Subcutaneous abdominal adipose tissue (tissue), 5 donors: ENCODE results near the gene CASQ2.

Experiments used
- H3K27ac ChIP-seq: one replicate; pipeline ENCODE4 v1.7.0; 2013; ENCODE audit warnings: low read depth, mild to moderate bottlenecking, inconsistent platforms, low read length, moderate library complexity
- H3K27me3 ChIP-seq, 5 donors: one replicate each; pipeline ENCODE4 v1.7.0; 2013; ENCODE audit warnings: low read length in 5 of 5, inconsistent platforms in 1 of 5; ENCODE audit not compliant: control insufficient read depth in 5 of 5, insufficient read depth in 4 of 5
- H3K36me3 ChIP-seq, 5 donors: one replicate each; pipeline ENCODE4 v1.7.0; 2013; ENCODE audit warnings: low read length in 5 of 5; ENCODE audit not compliant: control insufficient read depth in 5 of 5, insufficient read depth in 5 of 5
- H3K4me1 ChIP-seq, 5 donors: one replicate each; pipeline ENCODE4 v1.7.0; 2013; ENCODE audit warnings: low read length in 5 of 5, mild to moderate bottlenecking in 3 of 5, moderate library complexity in 1 of 5; ENCODE audit not compliant: control insufficient read depth in 5 of 5, insufficient read depth in 5 of 5
- H3K4me3 ChIP-seq, 5 donors: one replicate each; pipeline ENCODE4 v1.7.0; 2013; ENCODE audit warnings: low read length in 5 of 5, low read depth in 1 of 5
- H3K9ac ChIP-seq, 5 donors: one replicate each; pipeline ENCODE4 v1.7.0; 2013; ENCODE audit warnings: low read length in 5 of 5, mild to moderate bottlenecking in 4 of 5, moderate library complexity in 3 of 5
- H3K9me3 ChIP-seq, 5 donors: one replicate each; pipeline ENCODE4 v1.7.0; 2013; ENCODE audit warnings: low read length in 5 of 5; ENCODE audit not compliant: control insufficient read depth in 5 of 5
- donor health status: healthy.
- donor health status: healthy.
- donor health status: healthy.
- donor health status: healthy.
- donor health status: healthy.

The CASQ2 gene

DNA sequence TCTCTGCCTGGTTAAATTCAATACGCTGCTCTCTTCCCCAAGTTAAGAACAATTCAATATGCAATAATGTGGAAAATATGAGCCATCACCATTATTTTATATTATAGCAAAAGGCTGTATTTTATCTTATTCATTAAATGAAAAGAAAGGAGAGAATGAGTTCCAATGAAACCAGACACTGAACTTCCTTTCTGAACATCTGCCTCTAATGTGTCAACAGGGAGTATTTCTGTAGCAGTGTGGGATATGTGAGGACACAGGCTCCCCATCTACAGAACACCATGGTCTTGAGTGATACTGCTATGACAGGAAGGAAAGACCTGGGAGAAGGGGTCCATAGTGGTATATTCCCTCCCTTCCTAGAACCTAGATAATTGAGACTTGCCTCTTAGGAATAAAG is 46.3 kb downstream of the CASQ2 start:
- no peak overlapping the region for H3K27ac ChIP-seq
- H3K27me3 ChIP-seq = no peaks in the 10 kb centered on the region
- H3K4me3 ChIP-seq = no peak overlapping the region
- H3K4me1 ChIP-seq = peaks cover 0 to 20% (median 16%) of the 10 kb centered on the region in 5 donors
- H3K9me3 ChIP-seq = no peaks in the 10 kb centered on the region
- H3K9ac ChIP-seq = no peak overlapping the region
- no peaks in the 10 kb centered on the region for H3K36me3 ChIP-seq

DNA sequence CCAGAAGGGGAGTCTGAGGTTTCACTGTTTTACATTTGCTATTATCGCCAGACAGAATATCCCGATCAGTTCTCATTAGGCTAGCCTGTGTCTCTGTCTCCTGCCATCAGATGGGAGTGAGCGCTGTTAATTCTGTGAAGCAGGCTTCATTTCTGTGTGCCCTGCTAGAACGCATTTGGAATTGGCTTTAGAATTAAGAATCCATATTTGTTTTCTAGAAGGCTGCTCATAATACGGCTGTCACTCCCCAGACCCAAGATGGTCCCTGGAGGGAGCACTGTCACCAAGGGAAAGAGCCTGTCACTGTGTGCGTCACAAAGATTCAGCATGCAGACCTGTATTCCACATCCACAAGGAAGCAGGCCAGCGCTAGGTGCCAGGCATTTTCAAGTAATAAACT is 49.2 kb downstream of the CASQ2 start:
- Histone ChIP-seq H3K27ac (no peak overlapping the region), H3K4me3 (no peak overlapping the region), H3K4me1 (peaks cover 0 to 4% (median 0%) of the 10 kb centered on the region in 5 donors), H3K9me3 (no peaks in the 10 kb centered on the region), H3K27me3 (no peaks in the 10 kb centered on the region), H3K9ac (no peak overlapping the region), H3K36me3 (no peaks in the 10 kb centered on the region)

DNA sequence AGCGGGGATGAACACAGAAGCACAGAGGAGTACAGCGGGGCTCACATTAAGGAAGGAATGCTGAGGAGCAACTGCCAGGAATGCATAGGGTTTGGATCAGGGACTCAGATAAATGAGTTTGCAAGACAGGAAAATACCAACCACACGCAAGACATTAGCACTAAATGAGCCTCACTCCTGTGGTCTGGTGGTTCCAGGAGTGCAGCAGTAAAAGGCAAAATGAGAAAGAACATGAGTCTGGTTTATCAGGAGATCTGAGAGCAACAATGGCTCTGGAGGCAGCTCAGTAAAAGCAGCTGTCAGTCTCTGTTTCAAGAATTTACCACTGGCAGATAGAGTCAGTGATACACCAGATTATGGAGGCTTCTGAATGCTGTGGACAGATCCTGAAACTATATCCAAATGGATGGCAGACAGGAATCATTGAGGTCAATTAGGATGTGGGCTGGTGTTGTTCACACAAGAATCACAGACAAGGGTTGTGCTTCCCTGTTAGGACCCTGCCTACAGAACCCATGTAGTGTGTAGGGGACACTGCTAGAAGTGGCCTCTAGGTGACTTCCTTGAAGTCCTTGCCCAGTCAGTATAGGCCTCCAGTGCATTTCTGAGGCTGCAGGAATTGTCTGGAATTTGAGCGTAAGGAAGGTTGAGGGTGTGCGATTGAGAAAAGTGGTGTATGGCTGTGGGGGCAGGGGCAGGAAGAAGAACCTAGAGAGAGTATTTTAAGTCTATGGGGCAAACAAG is 50.3 kb downstream of the CASQ2 start:
- Histone ChIP-seq H3K9ac (no peak overlapping the region), H3K4me1 (peaks cover 0 to 4% (median 0%) of the 10 kb centered on the region in 5 donors), H3K27me3 (peaks cover 0 to 2% (median 0%) of the 10 kb centered on the region in 5 donors), H3K9me3 (no peaks in the 10 kb centered on the region), H3K4me3 (no peak overlapping the region), H3K27ac (no peak overlapping the region), H3K36me3 (no peaks in the 10 kb centered on the region)

DNA sequence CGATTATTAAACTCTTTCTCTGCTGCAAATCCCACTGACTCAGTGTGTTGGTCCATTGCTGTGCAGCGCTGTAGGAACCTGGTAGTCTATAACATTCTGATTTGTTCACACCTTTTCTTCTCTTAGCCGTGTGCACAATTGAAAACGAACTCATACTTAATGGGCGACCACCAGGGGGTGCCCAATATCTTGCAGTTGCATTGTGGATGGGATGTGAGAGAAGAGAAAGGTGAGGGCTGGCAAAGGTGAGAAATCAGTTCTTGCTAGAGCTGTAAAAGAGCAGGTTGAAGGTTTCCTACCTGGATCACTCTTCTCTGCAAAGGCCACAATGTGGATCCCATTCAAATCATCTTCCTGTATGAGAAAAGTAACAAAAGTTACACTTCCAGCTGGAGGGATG is 51.0 kb downstream of the CASQ2 start:
- Histone ChIP-seq H3K4me1 (peaks cover 0 to 4% (median 0%) of the 10 kb centered on the region in 5 donors), H3K9ac (no peak overlapping the region), H3K9me3 (no peaks in the 10 kb centered on the region), H3K27ac (no peak overlapping the region), H3K36me3 (no peaks in the 10 kb centered on the region), H3K27me3 (peaks cover 0 to 4% (median 0%) of the 10 kb centered on the region in 5 donors), H3K4me3 (no peak overlapping the region)

DNA sequence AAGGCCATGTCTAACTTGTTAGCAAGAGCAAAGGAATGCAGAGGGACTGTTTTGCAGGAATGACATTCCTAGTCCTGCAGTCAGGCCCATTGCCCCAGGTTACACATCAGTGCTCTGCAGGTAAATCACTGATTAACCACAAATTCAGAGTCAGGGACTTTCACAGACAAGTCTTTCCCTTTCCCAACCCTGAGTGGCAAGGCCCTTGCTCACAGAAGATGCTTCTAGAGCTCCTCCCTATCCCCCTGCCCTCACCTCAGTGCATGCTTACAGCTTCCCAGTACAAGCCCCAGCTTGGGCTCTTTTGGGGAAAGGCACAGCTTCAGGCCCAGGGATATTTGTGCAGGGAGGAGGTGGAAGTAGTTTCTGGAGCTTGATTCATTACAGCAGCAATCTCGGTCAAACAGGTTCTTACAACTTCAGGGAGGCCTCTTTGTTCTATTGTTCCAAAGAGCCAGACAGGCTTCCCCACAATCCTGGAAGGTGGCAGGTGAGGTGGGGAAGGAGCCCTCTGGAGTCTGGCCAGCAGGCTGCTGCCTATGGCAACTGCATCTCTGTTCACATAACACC is 53.9 kb downstream of the CASQ2 start:
- Histone ChIP-seq H3K9ac (no peak overlapping the region), H3K27ac (no peak overlapping the region), H3K4me3 (no peak overlapping the region), H3K4me1 (no peaks in the 10 kb centered on the region), H3K27me3 (peaks cover 0 to 6% (median 4%) of the 10 kb centered on the region in 5 donors), H3K9me3 (no peaks in the 10 kb centered on the region), H3K36me3 (no peaks in the 10 kb centered on the region)

DNA sequence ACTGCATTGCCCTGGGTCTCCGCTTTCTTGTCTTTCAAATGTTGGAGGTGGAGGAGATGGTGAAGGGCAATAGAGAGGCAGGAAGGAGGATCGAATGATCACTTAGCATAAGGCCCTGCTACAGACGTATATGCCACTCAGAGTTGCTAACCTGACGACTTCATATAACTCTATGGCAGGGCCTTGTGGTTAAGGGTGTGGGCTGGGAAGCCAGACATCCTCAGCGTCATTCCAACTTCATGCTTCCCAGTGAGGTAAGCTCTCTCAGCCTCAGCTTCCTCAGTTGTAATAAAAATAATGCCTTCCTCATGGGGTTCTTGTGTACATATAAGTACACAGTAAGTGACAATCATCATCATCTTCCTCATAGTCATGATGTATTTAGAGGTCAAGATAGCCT is 54.6 kb downstream of the CASQ2 start:
- H3K4me1 ChIP-seq = no peaks in the 10 kb centered on the region
- H3K9me3 ChIP-seq = no peaks in the 10 kb centered on the region
- peaks cover 0 to 6% (median 4%) of the 10 kb centered on the region in 5 donors for H3K27me3 ChIP-seq
- no peak overlapping the region for H3K4me3 ChIP-seq
- H3K27ac ChIP-seq = no peak overlapping the region
- H3K9ac ChIP-seq = no peak overlapping the region
- no peaks in the 10 kb centered on the region for H3K36me3 ChIP-seq

DNA sequence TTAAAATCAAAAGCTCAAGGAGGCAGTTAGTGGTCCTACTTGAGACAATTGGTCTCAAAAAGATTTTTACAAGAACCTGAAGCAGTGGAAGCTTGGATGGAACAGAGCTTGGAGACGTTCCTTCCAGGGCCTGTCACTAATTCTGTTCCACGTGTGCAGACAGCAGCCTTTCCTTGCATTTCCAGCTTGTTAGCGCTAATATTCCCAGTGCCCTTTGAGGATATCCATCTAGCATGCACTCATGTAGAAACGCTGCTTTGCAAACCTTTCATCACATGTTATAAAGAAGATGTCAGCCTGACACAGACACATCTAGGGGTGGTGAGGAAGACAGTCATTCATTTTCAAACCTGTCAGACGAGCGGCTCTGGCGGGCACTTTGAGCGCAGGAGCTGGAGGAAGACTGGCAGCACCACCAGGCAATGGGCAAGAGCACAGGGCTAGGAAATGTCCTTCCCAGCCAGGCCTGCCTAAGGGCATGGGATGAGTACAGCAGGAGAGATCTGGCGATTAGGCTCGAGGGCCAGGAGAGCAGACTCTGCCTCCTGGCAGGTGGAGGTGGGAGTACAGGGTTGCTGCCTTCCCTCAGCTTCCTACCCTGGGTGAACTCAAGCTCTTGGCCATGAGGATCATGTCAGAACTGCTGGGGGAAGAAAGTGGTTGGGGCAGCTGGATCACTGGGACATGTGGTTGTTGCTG is 55.5 kb downstream of the CASQ2 start:
- Histone ChIP-seq H3K27me3 (peaks cover 0 to 9% (median 6%) of the 10 kb centered on the region in 5 donors), H3K27ac (no peak overlapping the region), H3K9ac (no peak overlapping the region), H3K9me3 (no peaks in the 10 kb centered on the region), H3K36me3 (no peaks in the 10 kb centered on the region), H3K4me3 (no peak overlapping the region), H3K4me1 (no peaks in the 10 kb centered on the region)

DNA sequence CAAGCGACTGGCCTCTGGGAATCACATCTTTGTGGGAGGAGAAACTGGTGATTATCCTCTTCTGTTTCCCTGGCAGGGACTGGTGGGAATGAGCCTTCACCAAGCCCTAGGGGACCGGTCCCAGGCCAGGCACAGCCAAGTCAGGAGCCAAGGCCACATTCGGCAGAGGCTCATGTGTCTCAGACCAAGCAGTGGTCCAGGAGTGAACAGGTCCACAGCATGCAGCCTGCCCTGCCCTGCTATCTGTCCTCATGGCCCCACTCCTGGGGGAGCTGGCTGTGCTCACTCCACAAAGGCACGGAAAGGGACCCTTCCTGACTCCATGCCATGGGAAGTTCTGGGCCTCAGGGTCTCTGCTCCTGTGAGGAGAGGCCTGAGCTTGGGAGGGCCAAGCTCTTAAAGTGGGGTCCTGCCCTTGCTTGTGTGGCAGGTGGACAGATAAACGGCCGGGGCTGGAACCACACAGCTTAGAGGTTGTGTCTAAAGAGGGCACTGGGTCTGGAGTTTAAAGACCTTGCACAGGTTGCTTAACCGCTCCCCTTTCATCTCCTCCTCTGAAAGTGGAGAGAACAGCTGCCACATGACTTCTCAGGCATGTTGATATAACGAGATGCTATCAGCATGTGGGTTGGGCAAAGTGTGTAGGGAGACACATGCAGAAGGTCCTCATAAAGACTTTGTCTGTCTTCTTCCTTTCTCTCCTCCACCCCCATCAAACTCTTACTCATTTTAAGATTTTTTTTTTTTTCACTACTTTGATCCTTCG is 57.5 kb downstream of the CASQ2 start:
- Histone ChIP-seq H3K27ac (no peak overlapping the region), H3K4me1 (no peaks in the 10 kb centered on the region)

DNA sequence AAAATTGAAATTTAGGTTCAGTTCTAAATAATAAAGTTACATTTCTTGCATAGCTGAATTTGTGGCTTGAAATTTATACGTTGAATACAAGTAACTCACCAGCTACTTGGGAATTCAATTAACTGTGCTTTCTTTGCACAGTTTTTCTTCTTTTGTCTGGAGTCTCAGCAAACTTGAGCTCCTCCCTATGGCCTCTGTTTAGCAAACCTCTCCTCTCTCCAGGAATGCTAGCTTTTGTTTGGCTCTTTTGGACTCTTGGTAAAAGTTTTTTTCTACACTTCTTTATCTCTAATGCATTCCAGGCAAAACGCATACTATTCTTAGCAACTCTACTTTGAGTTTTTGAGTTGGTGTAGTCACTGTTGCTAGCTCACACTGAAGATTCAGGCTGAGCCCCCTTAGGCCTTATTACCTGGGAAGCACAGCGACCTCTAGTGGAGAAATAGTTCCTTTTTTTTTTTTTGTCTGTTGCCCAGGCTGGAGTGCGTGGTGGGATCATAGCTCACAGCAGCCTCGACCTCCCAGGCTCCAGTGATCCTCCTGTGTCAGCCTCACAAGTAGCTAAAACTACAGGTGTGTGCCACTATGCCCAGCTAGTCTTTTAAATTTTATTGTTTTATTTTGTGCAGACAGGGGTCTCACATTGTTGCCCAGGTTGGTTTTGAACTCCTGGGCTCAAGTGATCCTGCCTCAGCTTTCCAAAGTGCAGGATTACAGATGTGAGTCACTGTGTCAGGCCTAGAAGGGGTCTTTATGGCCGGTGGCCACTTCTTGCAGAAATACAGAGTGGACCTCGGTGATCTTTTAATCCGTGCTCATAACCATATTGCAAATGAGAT is 61.7 kb downstream of the CASQ2 start:
- peaks cover 0 to 9% (median 2%) of the 10 kb centered on the region in 5 donors for H3K27me3 ChIP-seq
- no peak overlapping the region for H3K9ac ChIP-seq
- no peak overlapping the region for H3K27ac ChIP-seq
- H3K9me3 ChIP-seq = no peaks in the 10 kb centered on the region
- H3K4me1 ChIP-seq = no peaks in the 10 kb centered on the region
- no peak overlapping the region for H3K4me3 ChIP-seq
- H3K36me3 ChIP-seq = no peaks in the 10 kb centered on the region

More for the DNA sequence above, 57.5 kb downstream of the CASQ2 start:
- no peaks in the 10 kb centered on the region for H3K36me3 ChIP-seq
- no peaks in the 10 kb centered on the region for H3K9me3 ChIP-seq
- no peak overlapping the region for H3K9ac ChIP-seq
- H3K4me3 ChIP-seq = no peak overlapping the region
- peaks cover 0 to 9% (median 6%) of the 10 kb centered on the region in 5 donors for H3K27me3 ChIP-seq
